Measurements from ENCODE around the gene ITPKB.

The ITPKB gene

GRCh38 chr1:226738995-226739695 is at the start of gene ITPKB:
ITPKB (minus strand) TSS chr1:226739282; CDS start chr1:226737458, 1,824 bp downstream.
- peak; percentile 70 to 81 for DNase-seq (ENCODE audit: low spot score in 2 of 2)
- Histone ChIP-seq H3K4me1 (peaks cover 10% of the 10 kb centered on the region), H3K4me3 (peak within 1 kb of the TSS; percentile 55), H3K27me3 (ENCODE audit: low read depth) (no peaks in the 10 kb centered on the region), H3K36me3 (replicated peaks) (peaks cover 14% of the 10 kb centered on the region), H3K9me3 (no peaks in the 10 kb centered on the region)
- in situ Hi-C loops (cut with MboI; ENCODE audit: low sequenced_read_pairs): no loop called here

GRCh38 chr1:226787638-226788037 is 48.6 kb upstream of the ITPKB start:
- Histone ChIP-seq H3K4me3 (no peak overlapping the region), H3K36me3 (replicated peaks) (no peaks in the 10 kb centered on the region), H3K27me3 (ENCODE audit: low read depth) (no peaks in the 10 kb centered on the region), H3K9me3 (no peaks in the 10 kb centered on the region), H3K4me1 (peaks cover 13% of the 10 kb centered on the region)
- in situ Hi-C loops (cut with MboI; ENCODE audit: low sequenced_read_pairs): no loop called here
- DNase-seq (ENCODE audit: low spot score in 2 of 2): no peak

GRCh38 chr1:226787071-226787470 is 48.0 kb upstream of the ITPKB start:
- Histone ChIP-seq H3K4me1 (peaks cover 13% of the 10 kb centered on the region), H3K36me3 (replicated peaks) (no peaks in the 10 kb centered on the region), H3K27me3 (ENCODE audit: low read depth) (no peaks in the 10 kb centered on the region), H3K4me3 (no peak overlapping the region), H3K9me3 (no peaks in the 10 kb centered on the region)
- DNase-seq (ENCODE audit: low spot score in 2 of 2): no peak
- in situ Hi-C loops (cut with MboI; ENCODE audit: low sequenced_read_pairs): no loop called here

GRCh38 chr1:226786550-226786949 is 47.5 kb upstream of the ITPKB start:
- H3K36me3 ChIP-seq (replicated peaks): no peaks in the 10 kb centered on the region
- H3K4me1 ChIP-seq: peaks cover 13% of the 10 kb centered on the region
- H3K9me3 ChIP-seq: no peaks in the 10 kb centered on the region
- no peaks in the 10 kb centered on the region for H3K27me3 ChIP-seq (ENCODE audit: low read depth)
- DNase-seq (ENCODE audit: low spot score in 2 of 2): no peak
- in situ Hi-C loops (cut with MboI; ENCODE audit: low sequenced_read_pairs): no loop called here
- H3K4me3 ChIP-seq: no peak overlapping the region

- no peaks in the 10 kb centered on the region for H3K27me3 ChIP-seq (ENCODE audit: low read depth)
These were observed 46.7 kb upstream of the ITPKB start for GRCh38 chr1:226785805-226786204.

GRCh38 chr1:226784081-226785049 is 45.3 kb upstream of the ITPKB start:
- Histone ChIP-seq H3K4me3 (no peak overlapping the region), H3K27me3 (ENCODE audit: low read depth) (no peaks in the 10 kb centered on the region), H3K4me1 (peaks cover 15% of the 10 kb centered on the region), H3K36me3 (replicated peaks) (no peaks in the 10 kb centered on the region), H3K9me3 (no peaks in the 10 kb centered on the region)
- in situ Hi-C loops (cut with MboI; ENCODE audit: low sequenced_read_pairs): no loop called here
- peak; percentile 79 to 89 for DNase-seq (ENCODE audit: low spot score in 2 of 2)

More at GRCh38 chr1:226785805-226786204, 46.7 kb upstream of the ITPKB start:
- DNase-seq (ENCODE audit: low spot score in 2 of 2): no peak
- Histone ChIP-seq H3K4me3 (no peak overlapping the region), H3K36me3 (replicated peaks) (no peaks in the 10 kb centered on the region), H3K9me3 (no peaks in the 10 kb centered on the region), H3K4me1 (peaks cover 13% of the 10 kb centered on the region)
- in situ Hi-C loops (cut with MboI; ENCODE audit: low sequenced_read_pairs): no loop called here

- DNase-seq (ENCODE audit: low spot score in 2 of 2): no peak
- no peak overlapping the region for H3K4me3 ChIP-seq
- no peaks in the 10 kb centered on the region for H3K36me3 ChIP-seq (replicated peaks)
- H3K9me3 ChIP-seq: no peaks in the 10 kb centered on the region
- no peaks in the 10 kb centered on the region for H3K27me3 ChIP-seq (ENCODE audit: low read depth)
- peaks cover 27% of the 10 kb centered on the region for H3K4me1 ChIP-seq
- in situ Hi-C loops (cut with MboI; ENCODE audit: low sequenced_read_pairs): no loop called here
These were observed 43.9 kb upstream of the ITPKB start for GRCh38 chr1:226782845-226783601.

- Histone ChIP-seq H3K4me3 (no peak overlapping the region), H3K27me3 (ENCODE audit: low read depth) (no peaks in the 10 kb centered on the region), H3K9me3 (no peaks in the 10 kb centered on the region), H3K4me1 (peaks cover 27% of the 10 kb centered on the region), H3K36me3 (replicated peaks) (no peaks in the 10 kb centered on the region)
- DNase-seq (ENCODE audit: low spot score in 2 of 2): no peak
- in situ Hi-C loops (cut with MboI; ENCODE audit: low sequenced_read_pairs): no loop called here
These were observed 43.0 kb upstream of the ITPKB start for GRCh38 chr1:226781937-226782609.

GRCh38 chr1:226779561-226779960 is 40.5 kb upstream of the ITPKB start:
- peaks cover 22% of the 10 kb centered on the region for H3K4me1 ChIP-seq
- H3K36me3 ChIP-seq (replicated peaks): no peaks in the 10 kb centered on the region
- no peak overlapping the region for H3K4me3 ChIP-seq
- no peaks in the 10 kb centered on the region for H3K9me3 ChIP-seq
- no peaks in the 10 kb centered on the region for H3K27me3 ChIP-seq (ENCODE audit: low read depth)
- in situ Hi-C loops (cut with MboI; ENCODE audit: low sequenced_read_pairs): no loop called here
- DNase-seq (ENCODE audit: low spot score in 2 of 2): no peak

- H3K4me1 ChIP-seq: peaks cover 16% of the 10 kb centered on the region
These were observed 39.6 kb upstream of the ITPKB start for GRCh38 chr1:226778657-226779058.

GRCh38 chr1:226776975-226777374 is 37.9 kb upstream of the ITPKB start:
- no peak for DNase-seq (ENCODE audit: low spot score in 2 of 2)
- Histone ChIP-seq H3K27me3 (ENCODE audit: low read depth) (no peaks in the 10 kb centered on the region), H3K9me3 (no peaks in the 10 kb centered on the region), H3K36me3 (replicated peaks) (no peaks in the 10 kb centered on the region), H3K4me3 (no peak overlapping the region), H3K4me1 (peaks cover 13% of the 10 kb centered on the region)
- in situ Hi-C loops (cut with MboI; ENCODE audit: low sequenced_read_pairs): no loop called here

More at GRCh38 chr1:226778657-226779058, 39.6 kb upstream of the ITPKB start:
- Histone ChIP-seq H3K36me3 (replicated peaks) (no peaks in the 10 kb centered on the region), H3K27me3 (ENCODE audit: low read depth) (no peaks in the 10 kb centered on the region), H3K4me3 (no peak overlapping the region), H3K9me3 (no peaks in the 10 kb centered on the region)
- peak; percentile 75 to 84 for DNase-seq (ENCODE audit: low spot score in 2 of 2)
- in situ Hi-C loops (cut with MboI; ENCODE audit: low sequenced_read_pairs): no loop called here

GRCh38 chr1:226776066-226776465 is 37.0 kb upstream of the ITPKB start:
- no peak for DNase-seq (ENCODE audit: low spot score in 2 of 2)
- Histone ChIP-seq H3K36me3 (replicated peaks) (no peaks in the 10 kb centered on the region), H3K27me3 (ENCODE audit: low read depth) (no peaks in the 10 kb centered on the region), H3K4me1 (peaks cover 13% of the 10 kb centered on the region), H3K4me3 (no peak overlapping the region), H3K9me3 (no peaks in the 10 kb centered on the region)
- in situ Hi-C loops (cut with MboI; ENCODE audit: low sequenced_read_pairs): no loop called here

All from HAP-1 (cell line).